PC-9 (cell line): ENCODE data around the gene ZNF154. TPM values are rescaled to one million over a fixed set of nuclear protein-coding genes. Genes with fewer than 3 reads are reported as not detected.

Source experiments
- BruUV-seq: library from RNA; stranded (reverse); fragments of 400-500 nt; replicated peaks from 2 replicates; lab custom pipeline; 2021; lab: Mats Ljungman, UMichigan
- CTCF ChIA-PET: fragments of 300-600 bp; sonication (Branson Sonifier 250); formaldehyde crosslinking; loops from one replicate; lab custom pipeline; 2022; ENCODE audit warnings: antibody characterized with exemption; lab: Charles Lee
- POLR2A ChIA-PET: fragments of 300-600 bp; sonication (Branson Sonifier 250); formaldehyde crosslinking; loops from one replicate; lab custom pipeline; 2022; ENCODE audit warnings: antibody characterized with exemption; ENCODE audit not compliant: unreplicated experiment; lab: Charles Lee
- DNase-seq, 2 experiments: peaks; one replicate each; pipeline versions ENCODE4 v3.0.0 to v3.0.0-alpha.2; 2015 to 2022; ENCODE audit warnings: mixed read lengths in 1 of 2
- H2AFZ ChIP-seq: fragments of 200-600 bp; sonication (generic); 2 replicates; pipeline ENCODE4 v1.8.1; 2017; ENCODE audit warnings: antibody characterized with exemption
- H3F3A ChIP-seq: fragments of 200-600 bp; sonication (generic); 2 replicates; pipeline ENCODE4 v1.8.1; 2017; ENCODE audit warnings: antibody characterized with exemption, mild to moderate bottlenecking, low read depth; ENCODE audit not compliant: insufficient read depth
- H3K27ac ChIP-seq: fragments of 200-600 bp; sonication (generic); 2 replicates; pipeline ENCODE4 v1.6.1; 2016; ENCODE audit warnings: mixed run types
- H3K27me3 ChIP-seq: fragments of 200-600 bp; sonication (generic); 2 replicates; pipeline ENCODE4 v1.6.1; 2016; ENCODE audit warnings: low read depth, mixed run types; ENCODE audit not compliant: insufficient read depth
- H3K36me3 ChIP-seq: fragments of 200-600 bp; sonication (generic); 2 replicates; pipeline ENCODE4 v1.6.1; 2016; ENCODE audit warnings: low read depth, mixed run types
- H3K4me1 ChIP-seq: fragments of 200-600 bp; sonication (generic); replicated peaks from 2 replicates; pipeline ENCODE4 v1.6.1; 2016; ENCODE audit warnings: mixed run types; ENCODE audit not compliant: insufficient read depth
- H3K4me2 ChIP-seq: fragments of 200-600 bp; sonication (generic); 2 replicates; pipeline ENCODE4 v1.6.1; 2017; ENCODE audit warnings: mixed run types
- H3K4me3 ChIP-seq: fragments of 200-600 bp; sonication (generic); 2 replicates; pipeline ENCODE4 v1.6.1; 2016; ENCODE audit warnings: mixed run types
- H3K79me2 ChIP-seq: fragments of 200-600 bp; sonication (generic); 2 replicates; pipeline ENCODE4 v1.6.1; 2017; ENCODE audit warnings: low read depth, mixed run types
- H3K9me2 ChIP-seq: fragments of 200-600 bp; sonication (generic); 2 replicates; pipeline ENCODE4 v1.8.1; 2017; ENCODE audit warnings: mild to moderate bottlenecking; ENCODE audit not compliant: insufficient read depth
- H3K9me3 ChIP-seq: fragments of 200-600 bp; sonication (generic); 2 replicates; pipeline ENCODE4 v1.8.1; 2016; ENCODE audit warnings: low read depth; ENCODE audit not compliant: insufficient read depth
- H4K20me1 ChIP-seq: fragments of 200-600 bp; sonication (generic); 2 replicates; pipeline ENCODE4 v1.8.1; 2017; ENCODE audit not compliant: insufficient read depth
- CTCF ChIP-seq: fragments of 200-600 bp; sonication (generic); conservative IDR thresholded peaks from 2 replicates; pipeline ENCODE4 v1.6.1; 2017; ENCODE audit warnings: mixed run types, antibody characterized with exemption, mild to moderate bottlenecking, moderate library complexity
- EZH2 ChIP-seq: fragments of 200-600 bp; sonication (generic); IDR thresholded peaks from 2 replicates; pipeline ENCODE4 v1.8.0; 2017; ENCODE audit warnings: antibody characterized with exemption, low read depth
- intact Hi-C: fragments of 100-400 bp; cut with micrococcal nuclease; formaldehyde crosslinking; loops from one replicate; pipeline ENCODE4 v1.10.0; 2022; ENCODE audit not compliant: unreplicated experiment
- total RNA-seq: library from RNA; stranded (reverse); gene quantifications from 2 replicates; pipeline ENCODE4 v1.2.3, GENCODE V29; 2021

Gene ZNF154
- total RNA-seq, 1 experiment from 2014 or later, result 0.17 TPM

- no TSS peak for BruUV-seq
- DNase-seq, result no peak
- Histone ChIP-seq H3K4me1 (peaks cover 4% of the 10 kb centered on the region), H3K4me3 (no peak within 1 kb of the TSS), H3F3A (0 out of 2 replicates have a peak, but pooled peaks cover 8% of the 10 kb centered on the region), H3K4me2 (no peak within 1 kb of the TSS), H3K9me2 (no peaks in the 10 kb centered on the region), H4K20me1 (no peaks in the 10 kb centered on the region), H3K79me2 (no peaks in the 10 kb centered on the region), H3K36me3 (no peaks in the 10 kb centered on the region), H3K9me3 (no peaks in the 10 kb centered on the region), H3K27me3 (peaks cover 34% of the 10 kb centered on the region), H2AFZ (no peak within 1 kb of the TSS), H3K27ac (no peak within 1 kb of the TSS)
- TF ChIP-seq EZH2 (no peak), CTCF (no peak)
- intact Hi-C loops, result no loop called here
- ChIA-PET CTCF (no interaction called here), POLR2A (no interaction called here)
Measured at GRCh38 chr19:57668635-57669034, 40.4 kb downstream of the ZNF154 start, which contains the start of gene ZSCAN4. Gene ZSCAN4 (plus strand): TSS chr19:57668935. CDS start chr19:57676146, 7,211 bp downstream.

DNA sequence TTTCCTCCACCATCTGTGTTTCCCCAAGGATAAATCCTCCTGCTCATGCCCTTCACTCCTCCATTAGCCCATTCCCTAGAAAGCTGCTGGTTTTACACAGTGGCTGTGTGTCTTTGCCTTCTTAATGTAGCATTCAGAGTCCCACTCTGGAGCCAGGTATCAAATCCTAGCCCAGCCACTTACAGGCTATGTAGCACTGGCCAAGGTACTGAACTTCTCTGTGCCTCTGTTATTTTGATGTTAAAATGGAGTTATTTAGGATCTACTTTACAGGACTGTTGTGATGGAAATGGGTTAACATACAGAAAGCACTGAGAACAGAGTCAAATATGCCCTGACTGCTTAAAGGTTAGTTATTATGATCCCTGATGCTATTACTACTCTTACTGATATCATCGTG lies 41.8 kb downstream of the ZNF154 start:
- TF ChIP-seq EZH2 (no peak), CTCF (no peak)
- DNase-seq, result no peak
- ChIA-PET CTCF (no interaction called here), POLR2A (interaction anchor here (0.6 kb wide), 1 partner anchor 179 kb away, joined by 4 read pairs; the partner anchor contains the start of gene ZNF419)
- no TSS peak for BruUV-seq
- no peaks in the 10 kb centered on the region for H4K20me1 ChIP-seq
- intact Hi-C loops, result no loop called here
- H3K4me1 ChIP-seq, result peaks cover 7% of the 10 kb centered on the region
- H3K4me3 ChIP-seq, result no peak overlapping the region
- H2AFZ ChIP-seq, result no peak overlapping the region
- H3K9me3 ChIP-seq, result no peaks in the 10 kb centered on the region
- peaks cover 35% of the 10 kb centered on the region for H3K27me3 ChIP-seq
- 0 out of 2 replicates have a peak, but pooled peaks cover 8% of the 10 kb centered on the region for H3F3A ChIP-seq
- no peak overlapping the region for H3K4me2 ChIP-seq
- no peak overlapping the region for H3K27ac ChIP-seq
- H3K9me2 ChIP-seq, result no peaks in the 10 kb centered on the region
- H3K79me2 ChIP-seq, result no peaks in the 10 kb centered on the region
- H3K36me3 ChIP-seq, result no peaks in the 10 kb centered on the region

GRCh38 chr19:57665261-57665806 lies 43.7 kb downstream of the ZNF154 start:
- BruUV-seq, result no TSS peak
- intact Hi-C loops, result no loop called here
- POLR2A ChIA-PET, result interaction anchor here (0.6 kb wide), 1 partner anchor 230 kb away, joined by 4 read pairs; no protein-coding TSS in a partner anchor
- no peak overlapping the region for H3K4me3 ChIP-seq
- H3K36me3 ChIP-seq, result no peaks in the 10 kb centered on the region
- H3K4me1 ChIP-seq, result peaks cover 7% of the 10 kb centered on the region
- DNase-seq, result no peak
- no peak overlapping the region; the same call in 1 of the 2 replicates for H3K4me2 ChIP-seq
- no peaks in the 10 kb centered on the region for H3K9me2 ChIP-seq
- 0 out of 2 replicates have a peak, but pooled peaks cover 8% of the 10 kb centered on the region for H3F3A ChIP-seq
- H2AFZ ChIP-seq, result no peak overlapping the region
- CTCF ChIA-PET, result no interaction called here
- no peak for TF ChIP-seq CTCF
- TF ChIP-seq EZH2, result no peak
- no peak overlapping the region for H3K27ac ChIP-seq
- no peaks in the 10 kb centered on the region for H4K20me1 ChIP-seq
- peaks cover 38% of the 10 kb centered on the region for H3K27me3 ChIP-seq
- H3K9me3 ChIP-seq, result no peaks in the 10 kb centered on the region
- no peaks in the 10 kb centered on the region for H3K79me2 ChIP-seq
